Stimulated activated naive CD4-positive, alpha-beta T cell (primary cell): ENCODE results near the gene AOX1.
A peak's percentile ranks its signal among the peaks of the same experiment; 100 is the strongest.
"Not testable (repeated sequence)": the region's sequence is repeated elsewhere in the genome, so short reads cannot be mapped to it uniquely, and the experiment has no call there.

Experiments
- DNase-seq, 6 experiments: peaks; one replicate each; lab custom pipeline; 2025; lab: John Stamatoyannopoulos, UW

The AOX1 gene

GRCh38 chr2:200602584-200602983 lies 16.8 kb downstream of the AOX1 start:
- no peak for DNase-seq

GRCh38 chr2:200603972-200604371 lies 18.2 kb downstream of the AOX1 start:
- no peak for DNase-seq

GRCh38 chr2:200604571-200605255 lies 18.9 kb downstream of the AOX1 start:
- DNase-seq, result no peak

GRCh38 chr2:200608341-200609027 lies 22.7 kb downstream of the AOX1 start:
- DNase-seq, result no peak

- no peak for DNase-seq
These were observed 23.3 kb downstream of the AOX1 start for GRCh38 chr2:200609028-200609614.

GRCh38 chr2:200610217-200610616 lies 24.4 kb downstream of the AOX1 start:
- not testable (repeated sequence) for DNase-seq

GRCh38 chr2:200613692-200614091 lies 27.9 kb downstream of the AOX1 start:
- no peak for DNase-seq

GRCh38 chr2:200614249-200614648 lies 28.4 kb downstream of the AOX1 start:
- DNase-seq, result no peak

- DNase-seq, result no peak
These were observed 29.4 kb downstream of the AOX1 start for GRCh38 chr2:200615247-200615646.

GRCh38 chr2:200616193-200616592 lies 30.4 kb downstream of the AOX1 start:
- peak in 1 of 6 experiments; percentile 2 for DNase-seq

GRCh38 chr2:200616656-200617055 lies 30.8 kb downstream of the AOX1 start:
- DNase-seq, result no peak

GRCh38 chr2:200617156-200618053 lies 31.6 kb downstream of the AOX1 start:
- DNase-seq, result no peak

GRCh38 chr2:200618054-200618419 lies 32.2 kb downstream of the AOX1 start:
- DNase-seq, result no peak

GRCh38 chr2:200618590-200619021 lies 32.8 kb downstream of the AOX1 start:
- DNase-seq, result no peak

- DNase-seq, result no peak
These were observed 33.5 kb downstream of the AOX1 start for GRCh38 chr2:200619279-200619678.

- no peak for DNase-seq
These were observed 35.0 kb downstream of the AOX1 start for GRCh38 chr2:200620606-200621390.

- no peak for DNase-seq
These were observed 36.3 kb downstream of the AOX1 start for GRCh38 chr2:200622106-200622505.

GRCh38 chr2:200624026-200624425 lies 38.2 kb downstream of the AOX1 start:
- DNase-seq, result no peak

GRCh38 chr2:200624658-200625057 lies 38.8 kb downstream of the AOX1 start:
- DNase-seq, result no peak

- no peak for DNase-seq
These were observed 39.5 kb downstream of the AOX1 start for GRCh38 chr2:200625282-200625681.

GRCh38 chr2:200625958-200626363 lies 40.1 kb downstream of the AOX1 start:
- DNase-seq, result no peak
